HG02840 (cell line): Measurements from ENCODE around the gene ABR.
"Not testable (repeated sequence)": the region's sequence is repeated elsewhere in the genome, so short reads cannot be mapped to it uniquely, and the experiment has no call there.

Experiments used
- ATAC-seq: cut with Tn5 transposase; IDR thresholded peaks from one replicate; pipeline ENCODE4 v1.9.1; 2021; ENCODE audit warnings: mild to moderate bottlenecking, moderate library complexity, moderate number of reproducible peaks; ENCODE audit not compliant: unreplicated experiment, low FRiP score

Gene ABR

DNA sequence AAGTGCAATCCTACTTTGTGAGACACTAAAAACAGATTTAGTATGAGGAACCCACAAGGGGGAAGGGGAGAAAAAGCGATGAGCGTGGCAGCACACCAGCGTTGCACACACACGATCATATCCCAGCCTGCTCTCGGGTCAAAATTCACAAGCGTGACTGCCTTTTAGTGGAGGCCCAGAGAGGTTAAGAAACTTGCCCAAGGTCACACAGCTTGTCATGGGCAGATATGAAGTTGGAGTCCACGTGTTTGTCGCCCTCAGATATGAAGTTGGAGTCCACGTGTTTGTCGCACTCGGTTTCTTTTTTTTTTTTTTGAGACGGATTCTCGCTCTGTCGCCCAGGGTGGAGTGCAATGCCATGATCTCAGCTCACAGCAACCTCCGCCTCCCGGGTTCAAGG, 124.5 kb downstream of the ABR start:
- no peak for ATAC-seq

GRCh38 chr17:1054656-1055055, 125.1 kb downstream of the ABR start:
- ATAC-seq = no peak

DNA sequence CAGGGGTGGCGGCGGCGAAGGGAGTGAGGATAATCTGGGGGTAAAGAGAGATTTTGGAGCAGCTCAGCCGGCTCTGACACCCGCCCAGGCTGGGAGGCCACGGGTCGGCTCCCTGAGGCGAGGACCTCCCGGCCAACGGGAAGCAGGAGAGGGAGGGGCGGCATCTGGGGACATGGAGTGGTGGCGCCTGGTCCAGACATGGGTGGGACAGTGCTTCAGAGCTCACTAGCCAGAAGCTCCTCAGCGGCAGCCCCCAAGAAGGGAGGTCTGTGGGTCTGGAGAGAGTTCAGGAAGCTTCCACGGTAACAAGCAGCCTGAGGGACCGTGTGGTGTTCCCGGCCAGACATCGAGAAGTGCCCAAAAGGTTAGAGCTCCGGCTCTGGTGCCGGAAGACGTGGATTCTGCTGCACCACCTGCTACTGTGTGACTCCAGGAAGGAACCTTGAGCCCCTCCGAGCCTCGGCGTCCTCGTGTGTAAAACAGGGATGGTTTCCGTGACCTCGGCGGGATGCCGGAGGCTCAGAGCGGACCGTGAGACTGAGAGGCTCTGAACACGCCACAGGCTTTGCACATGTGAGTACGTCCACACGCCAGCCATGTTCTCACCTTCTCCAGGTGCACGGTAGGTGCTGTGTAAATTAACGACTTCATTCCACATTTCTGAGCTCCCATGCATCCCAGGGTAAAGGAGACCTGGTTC, 126.0 kb downstream of the ABR start:
- ATAC-seq = no peak

DNA sequence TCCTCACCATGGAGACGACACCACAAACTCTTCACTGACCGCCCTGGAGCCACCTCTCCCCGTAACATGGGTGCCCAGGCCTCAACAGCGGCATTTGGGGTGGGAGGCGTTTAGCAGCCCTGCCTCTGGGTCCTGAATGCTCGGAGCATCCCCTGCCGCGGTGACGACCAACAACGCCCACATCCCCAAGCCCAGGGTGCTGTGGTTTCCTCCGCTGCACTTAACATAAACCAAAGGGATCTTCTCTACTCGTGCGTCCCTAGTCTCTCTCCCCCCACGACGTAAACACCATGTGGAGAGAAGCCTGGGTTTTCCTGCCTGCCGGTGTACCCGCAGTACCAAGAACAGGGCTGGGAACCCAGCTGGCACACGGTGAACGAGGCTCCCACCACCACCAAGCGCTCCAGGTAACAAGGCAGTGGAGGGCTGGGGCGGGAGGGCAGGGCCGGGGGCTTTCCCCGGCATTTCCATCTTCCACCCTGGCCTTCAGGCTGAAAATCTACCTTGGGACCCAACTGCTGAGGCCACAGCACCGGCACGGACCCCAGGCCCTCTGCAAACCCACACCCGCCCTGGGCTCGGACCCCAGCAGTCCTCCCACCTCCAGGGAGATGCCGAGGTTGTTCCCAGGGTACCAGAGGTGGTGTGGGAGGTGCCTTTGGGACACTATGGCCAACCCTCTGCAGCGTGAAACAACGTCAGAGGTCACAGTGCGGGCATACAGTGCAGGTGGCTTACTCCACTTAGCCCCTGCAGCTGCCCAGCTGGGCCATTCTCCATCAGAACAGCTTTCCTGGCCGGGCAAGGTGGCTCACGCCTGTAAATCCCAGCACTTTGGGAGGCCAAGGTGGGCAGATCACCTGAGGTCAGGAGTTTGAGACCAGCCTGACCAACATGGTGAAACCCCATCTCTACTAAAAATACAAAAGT, 128.5 kb downstream of the ABR start:
- ATAC-seq = no peak

DNA sequence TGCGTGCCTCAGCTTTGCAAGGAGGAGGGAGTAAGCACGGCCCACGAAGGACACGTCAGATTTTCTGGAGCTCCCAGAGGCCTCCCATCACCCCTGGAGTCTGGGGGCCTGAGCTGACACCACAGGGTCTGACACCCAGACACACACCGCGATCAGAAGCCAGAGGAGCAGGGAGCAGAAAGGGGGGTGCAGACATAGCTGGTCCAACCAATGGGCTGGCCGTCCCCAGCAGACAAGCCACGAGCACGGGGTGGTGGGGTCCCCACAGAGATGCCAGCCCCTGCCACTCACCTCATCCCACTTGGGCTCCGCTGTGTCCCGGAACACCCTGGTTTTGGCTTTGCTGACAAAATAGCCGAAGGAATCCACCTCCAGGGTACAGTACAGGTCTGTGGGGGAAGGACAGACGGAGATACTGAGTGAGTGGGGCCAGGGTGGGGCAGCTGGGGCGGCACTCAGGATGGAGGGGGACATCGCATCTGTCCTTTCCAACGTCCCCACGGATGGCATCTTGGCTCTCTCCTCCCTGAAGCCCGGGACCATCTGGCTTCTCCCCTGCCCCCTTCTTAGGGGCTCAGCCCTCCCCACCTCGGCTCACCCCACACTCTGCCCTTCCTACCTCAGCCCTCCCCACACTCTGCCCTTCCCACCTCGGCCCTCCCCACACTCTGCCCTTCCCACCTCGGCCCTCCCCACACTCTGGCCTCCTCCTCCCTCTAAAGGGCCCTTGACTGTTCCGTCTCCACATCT, 129.4 kb downstream of the ABR start:
- no peak for ATAC-seq

GRCh38 chr17:1049446-1050225, 130.1 kb downstream of the ABR start:
- no peak for ATAC-seq

- not testable (repeated sequence) for ATAC-seq
These were observed 131.2 kb downstream of the ABR start for GRCh38 chr17:1048516-1049115.

GRCh38 chr17:1047879-1048470, 131.8 kb downstream of the ABR start:
- no peak for ATAC-seq

- ATAC-seq = no peak
These were observed 132.5 kb downstream of the ABR start for GRCh38 chr17:1047177-1047878.

GRCh38 chr17:1045456-1045855, 134.3 kb downstream of the ABR start:
- no peak for ATAC-seq

GRCh38 chr17:1044387-1045009, 135.3 kb downstream of the ABR start:
- ATAC-seq = not testable (repeated sequence)

DNA sequence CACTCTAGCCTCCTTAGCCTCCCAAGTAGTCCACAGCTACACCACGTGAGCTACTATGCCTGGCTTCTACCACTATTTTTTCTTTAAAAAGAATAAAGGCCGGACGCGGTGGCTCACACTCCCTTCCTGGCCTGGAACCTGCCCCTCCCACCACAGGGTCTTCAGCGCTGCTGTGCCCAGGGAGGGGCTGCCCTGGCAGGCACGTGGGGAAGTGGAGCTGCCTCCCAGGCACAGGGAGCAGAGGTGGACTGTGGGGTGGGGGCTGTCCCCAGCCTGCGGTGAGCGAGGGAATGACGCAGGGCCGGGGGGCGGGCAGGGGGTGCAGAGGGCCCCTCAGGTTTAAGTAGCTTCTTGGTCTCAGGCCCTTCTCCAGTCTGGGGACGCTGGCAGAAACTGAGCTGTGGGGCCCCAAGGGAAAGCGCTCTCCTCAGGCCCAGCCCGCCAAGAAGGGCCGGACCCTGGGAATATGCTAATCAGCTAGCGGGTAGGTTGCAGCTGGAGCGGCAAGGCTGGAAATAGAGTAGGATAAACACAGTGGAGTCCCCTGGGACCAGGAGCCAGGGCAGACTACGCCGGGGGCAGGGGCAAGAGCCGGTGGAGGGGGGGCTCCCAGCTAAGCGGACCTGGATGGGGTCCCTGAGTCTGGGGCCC, 136.1 kb downstream of the ABR start:
- no peak for ATAC-seq

DNA sequence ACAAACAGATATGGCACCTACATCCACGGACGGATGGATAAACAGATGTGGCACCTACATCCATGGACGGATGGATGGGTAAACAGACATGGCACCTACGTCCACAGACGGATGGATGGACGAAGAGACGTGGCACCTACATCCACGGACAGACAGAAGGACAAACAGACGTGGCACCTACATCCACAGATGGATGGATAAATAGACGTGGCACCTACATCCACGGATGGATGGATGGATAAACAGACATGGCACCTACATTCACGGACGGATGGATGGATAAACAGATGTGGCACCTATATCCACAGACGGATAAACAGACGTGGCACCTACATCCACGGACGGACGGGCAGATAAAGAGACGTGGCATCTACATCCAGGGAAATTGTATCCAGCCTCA, 137.3 kb downstream of the ABR start:
- no peak for ATAC-seq

GRCh38 chr17:1041746-1042145, 138.0 kb downstream of the ABR start:
- no peak for ATAC-seq

- no peak for ATAC-seq
These were observed 139.6 kb downstream of the ABR start for GRCh38 chr17:1040216-1040600.

GRCh38 chr17:1039511-1040215, 140.1 kb downstream of the ABR start:
- no peak for ATAC-seq

DNA sequence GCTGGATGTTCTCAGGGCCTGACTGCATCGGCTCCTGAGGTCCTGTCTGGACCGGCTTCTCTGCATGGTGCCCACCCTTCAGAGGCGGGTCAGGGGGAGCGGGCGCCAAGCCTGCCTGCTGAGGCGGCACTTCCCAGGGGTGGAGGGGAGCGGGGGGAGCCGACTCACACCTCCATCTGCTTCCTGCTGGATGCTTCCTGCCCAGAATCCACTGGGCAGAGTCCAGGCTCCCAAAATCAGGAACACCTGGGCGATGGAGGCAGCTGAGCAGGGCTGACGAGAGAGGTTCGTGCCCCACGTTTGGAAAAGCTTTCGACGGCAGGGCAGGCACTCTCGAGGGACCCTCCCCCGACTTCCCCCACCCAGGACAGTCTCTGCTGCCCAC, 140.7 kb downstream of the ABR start:
- no peak for ATAC-seq
